Measurements from ENCODE around the gene SDF4. TPM values are rescaled to one million over a fixed set of nuclear protein-coding genes. Genes with fewer than 3 reads are reported as not detected.

Gene SDF4
- total RNA-seq, 1 experiment from 2014 or later: 82.0 TPM

- peak overlapping the region; percentile 21; the same call in 1 of the 2 replicates for H3K14ac ChIP-seq (ENCODE audit: insufficient read depth, low read length)
- H3K4me3 Mint-ChIP-seq: peak overlapping the region; percentile 85 to 91
- WGBS (ENCODE audit: extremely low coverage, insufficient read length, low lambda C conversion rate): no CpG with 5 or more reads among the region's 31 CpGs
- no peak overlapping the region for H3K18ac ChIP-seq (ENCODE audit: insufficient read length, low read depth, low read length)
- peaks cover 21% of the 10 kb centered on the region for H3K79me1 ChIP-seq (ENCODE audit: insufficient read depth, low read depth, low read length, poor library complexity, severe bottlenecking)
- peaks cover 28 to 32% of the 10 kb centered on the region in 2 experiments for H3K4me1 Mint-ChIP-seq
- TF ChIP-seq, protein P1, sequence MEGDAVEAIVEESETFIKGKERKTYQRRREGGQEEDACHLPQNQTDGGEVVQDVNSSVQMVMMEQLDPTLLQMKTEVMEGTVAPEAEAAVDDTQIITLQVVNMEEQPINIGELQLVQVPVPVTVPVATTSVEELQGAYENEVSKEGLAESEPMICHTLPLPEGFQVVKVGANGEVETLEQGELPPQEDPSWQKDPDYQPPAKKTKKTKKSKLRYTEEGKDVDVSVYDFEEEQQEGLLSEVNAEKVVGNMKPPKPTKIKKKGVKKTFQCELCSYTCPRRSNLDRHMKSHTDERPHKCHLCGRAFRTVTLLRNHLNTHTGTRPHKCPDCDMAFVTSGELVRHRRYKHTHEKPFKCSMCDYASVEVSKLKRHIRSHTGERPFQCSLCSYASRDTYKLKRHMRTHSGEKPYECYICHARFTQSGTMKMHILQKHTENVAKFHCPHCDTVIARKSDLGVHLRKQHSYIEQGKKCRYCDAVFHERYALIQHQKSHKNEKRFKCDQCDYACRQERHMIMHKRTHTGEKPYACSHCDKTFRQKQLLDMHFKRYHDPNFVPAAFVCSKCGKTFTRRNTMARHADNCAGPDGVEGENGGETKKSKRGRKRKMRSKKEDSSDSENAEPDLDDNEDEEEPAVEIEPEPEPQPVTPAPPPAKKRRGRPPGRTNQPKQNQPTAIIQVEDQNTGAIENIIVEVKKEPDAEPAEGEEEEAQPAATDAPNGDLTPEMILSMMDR (conservative IDR thresholded peaks at IDR 0.05): no peak
- H3T11ph ChIP-seq (ENCODE audit: low read length): no peak overlapping the region
- no peaks in the 10 kb centered on the region; a peak in 1 of 5 replicates for H3K9me3 Mint-ChIP-seq
- H3K9me3 ChIP-seq (ENCODE audit: control insufficient read depth, low read depth, low read length): no peaks in the 10 kb centered on the region
- no peak overlapping the region for H2AFZ ChIP-seq (ENCODE audit: low read length)
- H4K5ac ChIP-seq (ENCODE audit: insufficient read length, low read depth, low read length): no peak overlapping the region
- no peaks in the 10 kb centered on the region for H3K27me3 ChIP-seq (ENCODE audit: insufficient read depth, low read length)
- H3K36me3 Mint-ChIP-seq (ENCODE audit: insufficient read depth in 1 of 3, low read depth in 3 of 3): peaks cover 13 to 30% (median 26%) of the 10 kb centered on the region in 3 experiments; a peak in 6 of 7 replicates
- no peak overlapping the region for H2BK15ac ChIP-seq (ENCODE audit: low read depth, low read length)
- H3K79me2 ChIP-seq (ENCODE audit: insufficient read depth, low read length): peaks cover 25% of the 10 kb centered on the region; the same call in 1 of the 2 replicates
- H3K23ac ChIP-seq (ENCODE audit: insufficient read length, low read depth, low read length): no peak overlapping the region
- no peak overlapping the region for H2AK5ac ChIP-seq (ENCODE audit: insufficient read length, low read length)
- H2BK12ac ChIP-seq (ENCODE audit: insufficient read length, low read depth, low read length): no peak overlapping the region
- H4K20me1 ChIP-seq (ENCODE audit: control insufficient read depth, insufficient read depth, insufficient read length): peaks cover 2% of the 10 kb centered on the region
- H3K4me1 ChIP-seq (ENCODE audit: insufficient read depth, low read length): peaks cover 5% of the 10 kb centered on the region; the same call in 1 of the 2 replicates
- H3K4ac ChIP-seq (ENCODE audit: low read depth, low read length): no peak overlapping the region
- no peak overlapping the region for H4K91ac ChIP-seq (ENCODE audit: insufficient read length, low read depth, low read length)
- peak overlapping the region; percentile 59 for H3K4me2 ChIP-seq (ENCODE audit: insufficient read depth, insufficient read length, low read length)
- H3K27ac Mint-ChIP-seq: peak overlapping the region in 1 of 3 experiments; percentile 86; a peak in 2 of 7 replicates
- H2BK20ac ChIP-seq (ENCODE audit: low read depth, low read length, poor library complexity, severe bottlenecking): no peak overlapping the region
- peaks cover 14% of the 10 kb centered on the region for H3K23me2 ChIP-seq (ENCODE audit: insufficient read length, low read depth, low read length, poor library complexity, severe bottlenecking)
- DNase-seq: no peak
- peaks cover 2% of the 10 kb centered on the region; the same call in 1 of the 2 replicates for H3K27me3 Mint-ChIP-seq (ENCODE audit: low read depth)
- no peak overlapping the region for H2BK5ac ChIP-seq (ENCODE audit: insufficient read length, low read length)
- H3K27ac ChIP-seq (ENCODE audit: insufficient read length, low read depth, low read length): no peak overlapping the region
- H2BK120ac ChIP-seq (ENCODE audit: low read depth, low read length, poor library complexity, severe bottlenecking): no peak overlapping the region
- H4K8ac ChIP-seq (replicated peaks; ENCODE audit: insufficient read length, low read depth, low read length): no peak overlapping the region
- H3K56ac ChIP-seq (ENCODE audit: insufficient read length, low read depth, low read length): no peak overlapping the region
- peak overlapping the region; percentile 77 for H3K9ac ChIP-seq (ENCODE audit: extremely low read depth, insufficient read length, low read length)
Measured at GRCh38 chr1:1273209-1273511, 41.4 kb upstream of the SDF4 start.

Data from H9 (cell line).